ENCODE measurements around the gene DIP2A.
"Not testable (repeated sequence)": the region's sequence is repeated elsewhere in the genome, so short reads cannot be mapped to it uniquely, and the experiment has no call there.

Gene DIP2A

DNA sequence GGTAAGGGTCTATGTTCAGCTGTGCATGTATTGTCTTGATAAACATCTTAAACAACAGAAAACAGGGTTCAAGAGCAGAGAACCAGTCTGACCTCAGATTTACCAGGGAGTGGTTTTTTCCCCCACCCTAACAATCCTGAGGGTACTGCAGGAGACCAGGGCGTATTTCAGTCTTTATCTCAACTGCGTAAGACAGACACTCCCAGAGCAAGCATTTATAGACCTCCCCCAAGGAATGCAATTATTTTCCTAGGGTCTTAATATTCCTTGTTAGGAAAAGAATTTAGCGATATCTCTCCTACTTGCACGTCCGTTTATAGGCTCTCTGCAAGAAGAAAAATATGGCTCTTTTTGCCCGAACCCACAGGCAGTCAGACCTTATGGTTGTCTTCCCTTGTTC, 9.8 kb upstream of the DIP2A start:
- not testable (repeated sequence) for DNase-seq

DNA sequence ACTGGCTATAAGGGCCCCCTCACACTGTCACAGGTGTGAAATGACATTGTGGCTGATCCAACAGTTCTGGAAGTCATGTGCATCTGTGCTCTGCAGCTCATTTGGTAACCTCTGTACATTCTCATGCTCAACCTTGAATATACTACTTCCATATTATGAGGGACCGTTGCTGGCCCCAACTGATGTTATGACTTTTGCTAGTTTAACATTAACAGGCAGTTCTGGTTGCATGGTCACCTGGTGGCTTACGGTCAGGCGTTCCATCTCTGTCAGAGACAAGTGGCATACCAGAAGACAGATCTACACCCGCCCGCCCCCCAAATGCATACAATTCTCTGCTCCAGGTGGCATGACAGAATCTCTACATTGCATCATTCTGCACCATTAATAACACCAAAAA, 6.0 kb upstream of the DIP2A start:
- DNase-seq, result no peak

DNA sequence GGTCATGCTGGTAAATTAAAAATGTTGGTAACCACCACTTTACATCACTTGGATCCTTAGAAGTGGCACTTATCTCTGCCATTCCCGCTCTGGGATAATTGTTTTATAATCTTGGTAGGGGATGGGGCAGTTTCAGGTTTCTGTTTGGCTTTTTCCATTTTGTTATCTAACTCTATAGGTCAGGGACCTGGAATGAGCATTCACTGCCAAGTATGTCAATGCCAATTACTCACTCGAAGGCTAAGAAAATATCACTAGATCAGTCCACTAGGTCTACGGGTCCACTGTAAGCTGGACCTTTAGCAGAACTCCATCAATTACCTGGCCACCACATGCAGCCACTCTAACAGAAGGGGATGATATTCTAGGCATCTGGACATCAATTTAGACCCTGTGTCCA, 4.5 kb upstream of the DIP2A start:
- no peak for DNase-seq

DNA sequence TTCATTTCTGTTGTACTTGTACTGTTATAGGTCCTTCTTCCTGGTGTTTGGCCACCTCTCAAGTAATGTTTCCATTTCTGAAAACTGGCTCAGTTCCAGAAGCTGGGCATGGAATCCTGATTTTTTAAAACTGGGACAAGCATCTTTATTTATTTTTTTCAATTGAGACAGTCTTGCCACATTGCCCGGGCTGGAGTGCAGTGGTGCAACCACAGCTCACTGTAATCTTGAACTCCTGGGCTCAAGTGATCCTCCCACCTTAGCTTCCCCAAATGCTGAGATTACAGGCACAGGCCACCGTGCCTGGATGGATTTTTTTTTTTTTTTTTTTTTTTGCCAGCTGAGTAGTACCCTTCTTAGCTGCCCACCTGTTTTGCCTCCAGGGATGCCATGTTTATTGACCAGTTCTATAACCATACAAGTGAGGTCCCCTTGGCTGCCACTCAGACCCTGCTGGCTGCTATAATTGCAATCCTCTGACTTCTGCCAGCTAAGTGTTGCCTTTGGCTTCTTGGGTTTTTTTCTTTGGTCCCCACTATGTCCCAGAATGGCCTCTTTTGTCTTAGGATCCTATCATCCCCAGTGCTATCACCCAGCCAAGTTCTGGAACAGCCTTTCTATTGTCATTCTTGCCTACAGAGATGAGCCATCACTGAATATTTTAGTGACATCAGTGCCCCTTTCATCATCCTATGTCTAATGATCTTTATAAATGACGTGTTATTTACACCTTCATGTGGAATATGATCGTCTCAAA, 3.9 kb upstream of the DIP2A start:
- no peak for DNase-seq

DNA sequence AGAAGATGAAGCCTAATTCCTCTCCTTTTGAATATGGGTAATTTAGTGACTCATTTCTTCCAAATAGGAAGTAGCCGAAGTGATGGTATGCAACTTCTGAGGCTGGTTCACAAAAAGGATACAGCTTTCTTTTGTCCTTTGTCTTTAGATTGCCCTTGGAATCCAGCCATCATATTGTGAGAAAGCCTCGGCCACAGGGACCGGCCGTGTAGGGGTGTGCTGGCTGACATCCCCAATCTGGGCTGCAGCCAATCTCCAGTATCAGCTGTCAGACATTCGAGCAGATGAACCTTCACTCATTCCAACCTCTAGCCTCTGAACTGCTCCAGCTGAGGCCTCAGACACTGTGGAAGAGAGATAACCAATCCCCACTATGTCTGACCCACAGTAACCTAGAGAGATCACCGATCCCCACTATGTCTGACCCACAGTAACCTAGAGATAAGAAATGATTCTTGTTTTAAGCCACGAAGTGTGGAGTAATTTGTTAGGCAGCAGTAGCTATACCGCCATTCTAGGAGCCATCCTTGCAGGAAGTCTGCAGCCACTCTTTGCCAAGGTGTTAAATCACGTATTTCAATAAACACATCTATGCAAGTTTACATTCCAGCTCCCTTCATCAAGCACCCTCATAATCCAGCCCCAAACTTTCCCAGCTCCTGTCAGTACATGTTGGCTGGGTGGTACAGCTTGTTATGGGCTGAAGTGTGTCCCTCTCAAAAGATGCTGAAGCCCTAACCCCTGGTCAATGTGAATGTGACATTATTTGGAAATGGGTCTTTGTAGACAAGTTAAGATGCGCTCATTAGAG, 2.9 kb upstream of the DIP2A start:
- no peak for DNase-seq

DNA sequence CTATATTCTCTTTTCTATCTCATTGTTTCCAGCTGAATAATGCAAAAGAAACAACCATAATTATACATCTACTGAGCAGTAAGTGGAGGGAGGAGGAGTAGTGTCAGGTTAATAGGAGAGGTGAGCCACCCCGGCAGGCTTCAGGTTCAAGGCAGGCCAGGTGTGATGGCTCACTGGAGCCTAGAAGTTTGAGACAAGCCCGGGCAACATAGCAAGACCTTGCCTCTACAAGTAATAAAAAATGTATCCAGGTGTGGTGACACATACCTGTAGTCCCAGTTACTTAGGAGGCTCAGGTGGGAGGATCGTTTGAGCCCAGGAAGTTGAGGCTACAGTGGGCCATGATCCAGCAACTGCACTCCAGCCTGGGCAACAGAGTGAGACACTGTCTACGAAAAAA, 1.9 kb upstream of the DIP2A start:
- DNase-seq, result no peak

DNA sequence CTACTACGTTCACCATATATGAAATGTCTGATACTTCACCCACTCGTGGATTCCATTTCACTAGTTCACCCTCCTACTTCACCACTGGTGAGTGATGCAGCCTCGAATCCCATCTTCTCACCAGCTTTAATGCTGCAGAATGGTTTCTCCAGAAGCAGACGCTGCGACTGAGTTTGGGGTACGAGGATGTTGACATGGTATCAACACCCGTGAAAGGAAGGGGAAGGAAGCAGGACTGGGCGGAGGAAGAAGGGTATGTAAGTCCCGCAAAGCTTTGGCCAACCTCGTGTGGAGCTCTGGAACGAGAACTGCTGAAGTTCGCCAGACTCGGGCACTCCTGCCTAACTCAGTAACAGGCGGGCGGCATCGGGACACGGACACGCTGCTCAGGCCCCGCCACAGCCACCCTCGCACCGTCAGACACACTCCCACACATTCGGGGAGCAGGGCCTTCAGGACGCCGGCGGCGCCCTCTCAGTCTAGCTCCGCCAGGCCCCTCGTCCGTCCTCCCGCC, 833 bp upstream of the DIP2A start:
- peak; percentile 16 for DNase-seq

DNA sequence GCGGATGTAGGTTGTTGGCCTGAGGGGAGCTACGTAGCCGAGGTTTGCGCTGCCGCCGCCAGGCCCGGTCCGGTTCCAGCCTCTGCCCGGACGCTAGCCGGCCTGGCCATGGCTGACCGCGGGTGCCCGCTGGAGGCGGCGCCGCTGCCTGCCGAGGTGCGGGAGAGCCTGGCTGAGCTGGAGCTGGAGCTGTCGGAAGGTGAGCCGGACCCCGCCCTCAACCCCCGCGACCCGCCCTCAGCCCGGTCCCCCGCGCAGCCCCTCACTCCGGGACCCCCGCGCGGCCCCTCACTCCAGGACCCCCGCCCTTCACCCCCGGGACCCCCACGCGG, 299 bp downstream of the DIP2A start:
- no peak for DNase-seq

DNA sequence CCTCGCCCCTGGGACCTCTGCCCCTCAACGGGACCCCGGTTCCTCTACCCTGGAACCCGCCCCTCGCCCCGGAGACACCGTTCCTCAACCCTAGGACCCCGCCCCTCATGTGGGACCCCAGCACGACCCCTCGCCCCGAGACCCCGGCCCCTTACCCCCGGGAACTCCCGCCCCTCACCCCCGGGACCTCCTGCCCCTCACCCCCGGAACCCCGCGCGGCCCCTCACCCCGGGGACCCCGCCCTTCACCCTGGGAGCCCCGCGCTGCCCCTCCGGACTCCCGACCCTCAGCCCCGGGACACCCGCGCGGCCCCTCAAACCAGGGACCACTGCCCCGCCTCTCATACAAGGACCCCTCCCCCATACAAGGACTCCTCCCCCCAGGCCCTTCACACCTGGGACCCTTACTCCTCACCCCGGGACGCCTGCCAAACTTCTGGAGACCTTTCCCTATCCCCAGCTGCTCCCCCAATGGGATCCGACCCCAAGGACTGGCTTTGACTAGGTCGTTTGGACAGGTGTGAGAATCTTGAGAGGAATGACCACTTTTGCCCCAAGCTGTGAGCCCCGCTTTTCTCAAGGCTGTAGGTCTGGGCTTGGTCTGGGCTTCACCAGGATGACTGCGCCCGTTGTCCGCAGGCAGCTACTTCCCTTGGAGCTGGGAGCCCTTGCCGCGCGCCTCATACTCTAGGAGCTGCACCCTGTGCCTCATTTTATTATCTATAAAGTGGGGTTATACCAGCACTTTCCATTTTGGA, 843 bp downstream of the DIP2A start:
- peak; percentile 3 for DNase-seq

DNA sequence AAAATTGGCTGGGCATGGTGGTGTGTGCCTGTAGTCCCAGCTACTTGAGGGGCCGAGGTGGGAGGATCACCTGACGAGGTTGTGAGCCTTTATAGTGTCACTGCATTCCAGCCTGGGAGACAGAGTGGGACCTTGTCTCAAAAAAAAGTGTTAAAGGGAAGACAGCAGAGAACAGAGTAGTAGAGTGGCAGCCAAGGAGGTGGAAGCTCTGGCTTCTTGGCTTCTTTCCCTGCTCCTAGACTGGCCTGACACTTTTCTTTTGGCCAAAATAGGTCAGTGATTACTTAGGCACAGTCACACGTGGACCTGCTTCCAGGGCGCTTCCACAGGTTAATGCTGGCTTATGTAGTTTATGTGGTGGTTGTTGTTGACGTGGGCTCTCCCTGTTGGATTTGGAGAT, 3.2 kb downstream of the DIP2A start:
- no peak for DNase-seq

DNA sequence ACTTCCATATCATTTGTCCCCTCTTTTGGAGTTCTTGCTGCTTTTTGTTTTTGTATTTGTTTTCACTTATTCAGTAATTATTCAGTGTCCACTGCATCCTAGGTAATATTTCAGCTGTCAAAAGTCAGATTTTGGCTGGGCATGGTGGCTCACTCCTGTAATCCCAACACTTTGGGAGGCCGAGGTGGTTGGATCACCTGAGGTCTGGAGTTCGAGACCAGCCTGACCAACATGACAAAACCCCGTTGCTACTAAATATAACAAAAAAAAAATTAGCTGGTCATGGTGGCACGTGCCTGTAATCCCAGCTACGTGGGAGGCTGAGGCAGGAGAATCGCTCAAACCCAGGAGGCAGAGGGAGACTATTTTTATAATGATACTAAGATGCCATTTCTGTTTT, 6.5 kb downstream of the DIP2A start:
- DNase-seq, result not testable (repeated sequence)

DNA sequence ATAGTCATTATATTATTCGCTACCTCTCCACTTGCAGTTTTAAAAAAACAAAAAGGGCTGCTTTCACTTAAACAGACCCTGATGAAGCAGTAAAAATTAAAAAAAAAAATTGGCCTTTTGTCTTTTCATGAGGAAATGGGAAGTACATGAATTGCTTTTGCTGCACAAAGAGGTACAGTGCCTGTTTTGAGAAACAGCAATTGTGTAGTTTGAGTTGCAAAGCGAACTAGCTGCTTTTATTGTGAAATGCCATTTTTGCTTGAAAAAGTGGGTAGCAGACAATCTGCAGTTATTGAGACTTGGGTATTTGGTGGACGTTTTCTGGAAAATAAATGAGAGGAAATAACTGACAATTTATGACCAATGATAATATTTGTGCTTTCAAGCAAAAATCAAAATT, 7.0 kb downstream of the DIP2A start:
- DNase-seq, result no peak

DNA sequence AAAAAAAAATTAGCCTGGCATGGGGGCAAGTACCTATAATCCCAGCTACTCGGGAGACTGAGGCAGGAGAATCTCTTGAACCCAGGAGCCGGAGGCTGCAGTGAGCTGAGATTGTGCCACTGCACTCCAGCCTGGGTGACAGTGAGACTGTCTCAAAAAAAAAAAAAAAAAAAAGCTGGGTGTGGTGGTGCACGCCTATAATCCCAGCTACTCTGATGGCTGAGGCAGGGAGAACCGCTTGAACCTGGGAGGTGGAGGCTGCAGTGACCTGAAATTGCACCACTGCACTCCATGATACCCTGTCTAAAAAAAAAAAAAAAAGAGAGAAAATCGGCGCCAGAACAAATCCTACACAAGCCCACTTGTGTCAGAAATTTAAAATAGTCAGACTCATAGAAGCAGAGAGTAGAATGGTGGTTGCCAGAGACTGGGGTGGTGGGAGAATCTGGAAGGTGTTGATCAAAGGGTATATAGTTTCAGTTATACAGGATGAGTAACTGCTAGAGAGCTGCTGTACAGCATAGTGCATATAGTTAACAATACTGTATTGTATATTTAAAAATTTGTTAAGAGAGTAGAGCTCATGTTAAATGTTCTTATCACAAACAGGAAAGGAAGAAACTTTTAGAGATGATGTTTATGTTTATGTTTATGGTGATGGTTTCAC, 9.6 kb downstream of the DIP2A start:
- DNase-seq, result no peak

DNA sequence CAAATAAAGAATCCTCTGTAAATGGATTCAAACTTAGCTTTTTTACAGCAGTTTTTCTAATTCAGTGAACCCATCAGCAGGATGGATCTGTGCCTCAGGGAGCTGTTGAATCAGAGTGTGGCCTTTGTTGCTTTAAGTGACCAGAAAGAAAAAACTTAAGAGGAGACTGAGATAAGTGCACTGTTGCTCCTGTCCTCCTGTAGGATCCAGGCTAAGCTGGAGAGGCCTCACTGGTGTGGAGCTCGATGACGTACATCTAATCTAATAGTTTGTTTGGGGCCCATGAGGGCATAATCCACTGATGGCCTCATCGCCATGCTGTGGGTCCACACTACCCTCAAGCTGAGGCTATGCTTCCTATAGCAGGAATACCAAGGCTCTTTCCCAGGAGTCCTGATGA, 10.6 kb downstream of the DIP2A start:
- no peak for DNase-seq

DNA sequence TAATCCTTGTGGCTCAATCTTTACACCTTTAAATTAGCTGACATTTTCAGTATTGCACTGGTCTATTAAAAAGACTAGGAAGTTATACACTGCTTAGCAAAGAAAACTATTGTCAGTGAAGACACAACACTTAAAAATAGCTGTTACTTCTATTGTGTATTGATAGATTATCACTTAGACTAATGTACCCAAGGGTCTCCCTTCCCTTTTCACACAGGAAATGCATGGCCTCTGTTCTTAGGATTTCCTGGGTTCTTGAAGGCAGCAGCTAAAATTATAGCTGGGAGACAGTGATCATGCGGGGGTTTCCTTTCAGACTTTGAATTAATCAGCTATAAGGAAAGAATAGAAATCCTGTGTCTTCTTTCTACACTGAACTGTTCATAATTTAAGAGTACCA, 12.8 kb downstream of the DIP2A start:
- no peak for DNase-seq

DNA sequence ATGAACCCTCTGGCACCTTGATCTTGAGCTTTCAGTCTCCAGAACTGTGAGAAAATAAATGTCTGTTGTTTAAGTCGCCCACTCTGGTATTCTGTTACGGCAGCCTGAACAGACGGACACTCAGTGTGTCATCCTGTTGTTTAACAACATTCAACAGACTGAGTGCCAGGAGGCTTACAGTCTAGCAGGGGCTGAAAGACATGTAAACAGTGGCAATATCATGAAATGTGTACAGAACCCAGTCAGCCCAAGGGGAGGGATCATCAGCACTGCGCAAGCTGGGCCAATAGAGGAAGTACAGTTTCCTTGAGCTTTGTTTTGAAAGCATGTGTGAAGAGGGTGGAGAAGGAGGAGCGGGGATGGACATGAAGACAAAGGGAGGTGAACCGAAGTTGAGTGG, 13.6 kb downstream of the DIP2A start:
- no peak for DNase-seq

DNA sequence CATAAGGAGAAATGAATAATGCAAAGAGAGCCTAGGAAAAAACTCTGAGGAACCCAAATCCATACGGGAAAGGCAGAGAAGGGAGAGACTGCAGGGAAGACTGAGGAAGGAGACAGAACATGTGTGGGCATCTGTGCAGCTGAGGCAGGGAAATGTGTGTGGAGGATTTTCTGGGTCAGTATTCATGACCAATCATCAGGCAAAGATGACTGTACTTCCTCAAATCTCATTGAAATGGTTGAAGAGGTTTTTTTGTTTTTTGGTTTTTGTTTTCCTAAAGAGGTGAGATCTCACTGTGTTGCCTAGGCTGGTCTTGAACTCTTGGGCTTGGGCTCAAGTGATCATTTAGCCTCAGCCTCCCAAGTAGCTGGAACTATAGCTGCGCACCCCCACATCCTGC, 15.7 kb downstream of the DIP2A start:
- DNase-seq, result no peak

DNA sequence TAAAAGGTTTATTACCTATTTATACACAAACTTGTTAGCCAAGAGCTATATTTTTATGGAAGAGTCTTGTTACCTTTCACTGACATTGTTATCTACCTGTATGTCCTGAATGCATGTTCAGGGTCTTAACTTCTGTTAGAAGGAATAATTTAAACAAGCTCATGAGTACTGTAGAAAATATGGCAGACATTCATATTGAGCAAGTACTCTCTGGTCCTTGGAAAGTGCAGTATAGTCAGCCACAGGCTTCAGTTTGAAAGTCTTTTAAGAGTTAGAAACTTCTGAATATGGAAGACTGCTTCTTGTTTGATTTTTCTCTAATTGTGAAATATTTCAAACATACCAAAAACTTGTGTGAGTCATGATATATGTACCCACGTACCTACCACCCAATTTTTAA, 16.6 kb downstream of the DIP2A start:
- DNase-seq, result no peak

DNA sequence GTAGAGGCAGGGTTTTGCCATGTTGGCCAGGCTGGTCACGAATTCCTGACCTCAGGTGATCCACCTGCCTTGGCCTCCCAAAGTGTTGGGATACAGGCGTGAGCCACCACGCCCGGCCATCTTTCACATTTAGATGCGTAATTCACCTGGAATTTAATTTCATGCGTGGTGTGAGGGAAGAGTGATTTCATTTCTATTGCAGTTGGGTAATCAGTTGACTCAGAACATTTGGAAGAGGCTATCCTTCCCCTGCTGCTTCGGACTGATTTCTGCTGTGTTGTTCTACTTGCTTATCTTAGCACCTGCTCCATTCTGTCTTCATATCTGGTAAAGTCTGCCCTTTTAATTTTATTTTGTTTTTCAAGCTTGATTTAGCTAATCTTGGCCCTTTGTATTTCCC, 19.1 kb downstream of the DIP2A start:
- no peak for DNase-seq

DNA sequence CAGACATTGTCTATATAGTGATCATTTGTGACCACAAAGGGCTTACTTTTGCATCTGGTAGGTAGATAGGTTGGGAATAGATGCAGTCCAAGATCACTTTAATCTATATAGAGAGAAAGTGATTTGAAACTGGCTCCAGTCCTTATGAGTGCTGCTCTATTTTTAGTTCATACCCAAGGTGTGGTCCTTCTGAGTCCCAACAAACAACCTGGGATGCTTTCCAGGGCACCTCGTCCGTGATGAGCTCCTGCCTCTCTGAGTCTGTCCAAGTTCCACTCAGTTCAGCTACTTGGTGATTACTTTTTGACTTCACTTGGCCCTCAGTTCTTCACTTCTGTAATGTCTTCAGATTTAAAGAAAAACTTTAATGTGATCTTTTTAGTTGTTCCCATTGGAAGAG, 20.2 kb downstream of the DIP2A start:
- no peak for DNase-seq

DNA sequence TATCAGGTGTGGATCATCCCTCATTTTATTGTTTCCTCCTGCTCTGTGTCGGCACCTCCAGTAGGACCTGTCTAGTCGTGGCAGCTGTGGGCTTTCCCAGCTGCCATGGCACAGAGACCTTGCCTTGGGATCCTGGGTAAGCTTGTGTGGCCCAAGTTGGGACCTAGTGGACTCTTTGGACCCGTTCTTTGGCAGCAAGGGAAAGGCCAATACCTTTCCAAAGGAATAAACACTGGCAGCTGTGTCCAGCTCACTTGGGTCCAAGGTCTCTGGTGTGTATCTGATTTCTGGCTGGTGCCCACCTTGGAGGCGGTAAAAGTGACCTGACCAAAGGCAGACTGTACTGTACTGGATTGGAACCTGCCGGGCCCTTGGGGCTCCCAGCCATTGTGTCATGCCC, 21.8 kb downstream of the DIP2A start:
- DNase-seq, result no peak

DNA sequence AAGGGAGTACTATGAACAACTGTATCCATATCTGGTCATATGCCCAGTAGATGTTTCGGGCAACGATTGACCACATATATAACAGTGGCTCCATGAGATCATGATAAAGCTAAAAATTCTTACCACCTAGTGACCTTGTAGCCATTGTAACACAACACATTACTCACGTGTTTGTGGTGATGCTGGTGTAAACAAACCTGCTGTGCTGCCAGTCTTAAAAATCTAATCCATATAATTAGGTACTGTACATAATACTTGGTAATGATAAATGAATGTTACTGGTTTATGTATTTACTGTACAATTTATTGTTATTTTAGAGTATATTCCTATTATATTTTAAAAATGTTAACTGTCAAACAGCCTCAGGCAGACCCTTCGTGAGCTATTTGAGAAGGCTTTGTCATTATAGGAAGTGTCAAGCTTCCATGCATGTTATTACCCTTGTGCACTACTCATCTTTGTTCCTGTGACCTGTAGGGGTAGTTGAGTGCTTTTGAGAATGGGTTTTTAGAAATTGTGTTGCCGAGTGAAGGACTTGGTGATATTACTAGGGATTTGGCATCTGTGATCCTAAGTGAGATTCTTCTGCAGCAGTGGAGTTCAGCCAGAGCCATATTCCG, 23.6 kb downstream of the DIP2A start:
- no peak for DNase-seq

DNA sequence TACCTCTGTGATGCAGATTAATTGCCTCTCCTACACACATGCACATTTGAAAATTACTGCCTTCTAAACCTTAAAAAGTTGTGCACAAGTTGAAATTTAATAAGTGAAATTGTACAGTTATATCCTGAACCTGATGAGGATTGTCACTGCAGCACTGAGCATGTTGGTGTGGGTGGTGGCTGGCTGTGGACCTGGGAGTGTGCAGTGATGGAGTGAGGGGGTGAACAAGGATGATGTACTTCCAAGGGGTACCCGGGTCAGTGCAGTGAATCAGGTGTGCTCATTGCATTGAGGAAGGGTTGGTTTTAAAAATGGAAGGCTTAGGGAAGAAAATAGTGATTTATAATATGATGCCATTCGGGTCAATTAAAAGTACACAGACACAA, 24.1 kb downstream of the DIP2A start:
- DNase-seq, result no peak

All from activated T-cell treated with anti-CD3 and anti-CD28 coated beads for 4 hours (primary cell).